Ishikawa (cell line): ENCODE measurements around the gene ARID2.

Experiments
- CEBPB ChIP-seq: IDR thresholded peaks from 2 replicates; pipeline ENCODE4 v1.6.1; 2012
- CREB1 ChIP-seq: IDR thresholded peaks from 2 replicates; pipeline ENCODE4 v1.6.1; 2012; ENCODE audit warnings: low read depth
- EP300 ChIP-seq: IDR thresholded peaks from 2 replicates; pipeline ENCODE4 v1.6.1; 2012; ENCODE audit warnings: borderline replicate concordance
- FOXM1 ChIP-seq: IDR thresholded peaks from 2 replicates; pipeline ENCODE4 v1.6.1; 2012; ENCODE audit warnings: low read depth, borderline replicate concordance
- MAX ChIP-seq: IDR thresholded peaks from 2 replicates; pipeline ENCODE4 v1.6.1; 2012
- NFIC ChIP-seq: IDR thresholded peaks from 2 replicates; pipeline ENCODE4 v1.6.1; 2012
- RAD21 ChIP-seq: IDR thresholded peaks from 2 replicates; pipeline ENCODE4 v1.6.1; 2012; ENCODE audit warnings: low read depth
- REST ChIP-seq: IDR thresholded peaks from 2 replicates; pipeline ENCODE4 v1.6.1; 2012; ENCODE audit warnings: low read depth, mild to moderate bottlenecking
- TAF1 ChIP-seq: IDR thresholded peaks from 2 replicates; pipeline ENCODE4 v1.6.1; 2012; ENCODE audit warnings: low read depth, mild to moderate bottlenecking
- TCF12 ChIP-seq: IDR thresholded peaks from 2 replicates; pipeline ENCODE4 v1.6.1; 2012; ENCODE audit warnings: low read depth
- USF1 ChIP-seq: IDR thresholded peaks from 2 replicates; pipeline ENCODE4 v1.6.1; 2012
- YY1 ChIP-seq: IDR thresholded peaks from 2 replicates; pipeline ENCODE4 v1.6.1; 2012; ENCODE audit warnings: low read depth

GRCh38 chr12:45833401-45833800 lies 103.9 kb downstream of the ARID2 start:
- TF ChIP-seq USF1, result no peak
- TF ChIP-seq MAX, result no peak
- no peak for TF ChIP-seq EP300
- TF ChIP-seq FOXM1, result no peak
- no peak for TF ChIP-seq TCF12
- no peak for TF ChIP-seq YY1
- no peak for TF ChIP-seq REST
- TF ChIP-seq RAD21, result no peak
- TF ChIP-seq TAF1, result no peak
- 0 out of 2 replicates have a peak, but pooled peaks have one; percentile 40 for TF ChIP-seq NFIC
- no peak for TF ChIP-seq CREB1
- no peak for TF ChIP-seq CEBPB
